GM21786 (cell line): ENCODE data around the gene GALNT13.

Experiments
- ATAC-seq: cut with Tn5 transposase; IDR thresholded peaks from one replicate; pipeline ENCODE4 v1.9.1; 2021; ENCODE audit not compliant: unreplicated experiment

Gene GALNT13

GRCh38 chr2:153940511-153940910, 68.8 kb downstream of the GALNT13 start:
- ATAC-seq, result no peak

GRCh38 chr2:153944800-153945199, 73.1 kb downstream of the GALNT13 start:
- ATAC-seq, result no peak

- no peak for ATAC-seq
These were observed 74.3 kb downstream of the GALNT13 start for GRCh38 chr2:153946036-153946435.

GRCh38 chr2:153953761-153954160, 82.0 kb downstream of the GALNT13 start:
- no peak for ATAC-seq

- ATAC-seq, result no peak
These were observed 91.5 kb downstream of the GALNT13 start for GRCh38 chr2:153963256-153963655.

- no peak for ATAC-seq
These were observed 95.7 kb downstream of the GALNT13 start for GRCh38 chr2:153967248-153967973.

- ATAC-seq, result no peak
These were observed 99.5 kb downstream of the GALNT13 start for GRCh38 chr2:153971250-153971649.

GRCh38 chr2:153971855-153972254, 100.1 kb downstream of the GALNT13 start:
- no peak for ATAC-seq

GRCh38 chr2:153972412-153972811, 100.7 kb downstream of the GALNT13 start:
- ATAC-seq, result no peak

GRCh38 chr2:153986488-153987229, 114.9 kb downstream of the GALNT13 start:
- ATAC-seq, result no peak

- no peak for ATAC-seq
These were observed 119.0 kb downstream of the GALNT13 start for GRCh38 chr2:153990771-153991170.

- ATAC-seq, result no peak
These were observed 141.8 kb downstream of the GALNT13 start for GRCh38 chr2:154013514-154013913.

- ATAC-seq, result no peak
These were observed 143.5 kb downstream of the GALNT13 start for GRCh38 chr2:154015233-154015632.

GRCh38 chr2:154029504-154029903, 157.8 kb downstream of the GALNT13 start:
- ATAC-seq, result no peak

- peak; percentile 72 for ATAC-seq
These were observed 160.5 kb downstream of the GALNT13 start for GRCh38 chr2:154032220-154032619.

- no peak for ATAC-seq
These were observed 174.8 kb downstream of the GALNT13 start for GRCh38 chr2:154046493-154046892.

GRCh38 chr2:154048905-154049304, 177.2 kb downstream of the GALNT13 start:
- no peak for ATAC-seq

- no peak for ATAC-seq
These were observed 177.8 kb downstream of the GALNT13 start for GRCh38 chr2:154049561-154049960.

- ATAC-seq, result no peak
These were observed 195.4 kb downstream of the GALNT13 start for GRCh38 chr2:154067124-154067523.

- ATAC-seq, result no peak
These were observed 207.2 kb downstream of the GALNT13 start for GRCh38 chr2:154078926-154079325.

GRCh38 chr2:154092571-154092970, 220.8 kb downstream of the GALNT13 start:
- ATAC-seq, result no peak

- ATAC-seq, result no peak
These were observed 222.1 kb downstream of the GALNT13 start for GRCh38 chr2:154093856-154094255.
